ENCODE measurements around the gene HECTD2.
"Not testable (repeated sequence)": the region's sequence is repeated elsewhere in the genome, so short reads cannot be mapped to it uniquely, and the experiment has no call there.

HECTD2 gene

GRCh38 chr10:91528080-91528479, 117.9 kb downstream of the HECTD2 start:
- Histone ChIP-seq H3K27ac (ENCODE audit: insufficient read depth, low read depth, low read length, poor library complexity, severe bottlenecking) (no peak overlapping the region), H3K27me3 (ENCODE audit: control insufficient read depth, insufficient read depth, low read length, poor library complexity, severe bottlenecking) (no peaks in the 10 kb centered on the region), H3K9me3 (ENCODE audit: control insufficient read depth, low read length) (no peaks in the 10 kb centered on the region), H3K4me3 (ENCODE audit: insufficient read depth, low read depth, low read length) (no peak overlapping the region), H3K4me1 (ENCODE audit: control insufficient read depth, insufficient read depth, low read length) (no peaks in the 10 kb centered on the region), H3K36me3 (ENCODE audit: control insufficient read depth, insufficient read depth, low read length) (no peaks in the 10 kb centered on the region)
- WGBS, 2 experiments: 93% methylated on average over 4 of the region's 4 CpGs

GRCh38 chr10:91528768-91529167, 118.6 kb downstream of the HECTD2 start:
- no peaks in the 10 kb centered on the region for H3K36me3 ChIP-seq (ENCODE audit: control insufficient read depth, insufficient read depth, low read length)
- H3K9me3 ChIP-seq (ENCODE audit: control insufficient read depth, low read length): no peaks in the 10 kb centered on the region
- no peak overlapping the region for H3K4me3 ChIP-seq (ENCODE audit: insufficient read depth, low read depth, low read length)
- no peaks in the 10 kb centered on the region for H3K4me1 ChIP-seq (ENCODE audit: control insufficient read depth, insufficient read depth, low read length)
- no peaks in the 10 kb centered on the region for H3K27me3 ChIP-seq (ENCODE audit: control insufficient read depth, insufficient read depth, low read length, poor library complexity, severe bottlenecking)
- 90 to 97% methylated on average over 1 of the region's 1 CpG for whole genome bisulfite sequencing, 2 experiments
- no peak overlapping the region for H3K27ac ChIP-seq (ENCODE audit: insufficient read depth, low read depth, low read length, poor library complexity, severe bottlenecking)

GRCh38 chr10:91534789-91535188, 124.6 kb downstream of the HECTD2 start:
- WGBS, 2 experiments: no CpG with 5 or more reads among the region's 1 CpG
- H3K27ac ChIP-seq (ENCODE audit: insufficient read depth, low read depth, low read length, poor library complexity, severe bottlenecking); H3K4me3 ChIP-seq (ENCODE audit: insufficient read depth, low read depth, low read length); H3K27me3 ChIP-seq (ENCODE audit: control insufficient read depth, insufficient read depth, low read length, poor library complexity, severe bottlenecking); H3K9me3 ChIP-seq (ENCODE audit: control insufficient read depth, low read length); H3K4me1 ChIP-seq (ENCODE audit: control insufficient read depth, insufficient read depth, low read length); H3K36me3 ChIP-seq (ENCODE audit: control insufficient read depth, insufficient read depth, low read length): not testable (repeated sequence)

GRCh38 chr10:91536111-91536510, 126.0 kb downstream of the HECTD2 start:
- Histone ChIP-seq H3K9me3 (ENCODE audit: control insufficient read depth, low read length) (no peaks in the 10 kb centered on the region), H3K27me3 (ENCODE audit: control insufficient read depth, insufficient read depth, low read length, poor library complexity, severe bottlenecking) (no peaks in the 10 kb centered on the region), H3K27ac (ENCODE audit: insufficient read depth, low read depth, low read length, poor library complexity, severe bottlenecking) (no peak overlapping the region), H3K4me3 (ENCODE audit: insufficient read depth, low read depth, low read length) (no peak overlapping the region), H3K36me3 (ENCODE audit: control insufficient read depth, insufficient read depth, low read length) (no peaks in the 10 kb centered on the region), H3K4me1 (ENCODE audit: control insufficient read depth, insufficient read depth, low read length) (no peaks in the 10 kb centered on the region)
- WGBS, 2 experiments: 92 to 94% methylated on average over 4 of the region's 4 CpGs

GRCh38 chr10:91536733-91537132, 126.6 kb downstream of the HECTD2 start:
- Histone ChIP-seq H3K36me3 (ENCODE audit: control insufficient read depth, insufficient read depth, low read length) (no peaks in the 10 kb centered on the region), H3K4me1 (ENCODE audit: control insufficient read depth, insufficient read depth, low read length) (no peaks in the 10 kb centered on the region), H3K27ac (ENCODE audit: insufficient read depth, low read depth, low read length, poor library complexity, severe bottlenecking) (no peak overlapping the region), H3K27me3 (ENCODE audit: control insufficient read depth, insufficient read depth, low read length, poor library complexity, severe bottlenecking) (no peaks in the 10 kb centered on the region), H3K4me3 (ENCODE audit: insufficient read depth, low read depth, low read length) (no peak overlapping the region), H3K9me3 (ENCODE audit: control insufficient read depth, low read length) (no peaks in the 10 kb centered on the region)
- WGBS, 2 experiments: 90% methylated on average over 2 of the region's 2 CpGs

GRCh38 chr10:91537614-91538383, 127.7 kb downstream of the HECTD2 start:
- Histone ChIP-seq H3K36me3 (ENCODE audit: control insufficient read depth, insufficient read depth, low read length) (no peaks in the 10 kb centered on the region), H3K4me1 (ENCODE audit: control insufficient read depth, insufficient read depth, low read length) (no peaks in the 10 kb centered on the region), H3K4me3 (ENCODE audit: insufficient read depth, low read depth, low read length) (no peak overlapping the region), H3K9me3 (ENCODE audit: control insufficient read depth, low read length) (no peaks in the 10 kb centered on the region), H3K27ac (ENCODE audit: insufficient read depth, low read depth, low read length, poor library complexity, severe bottlenecking) (no peak overlapping the region), H3K27me3 (ENCODE audit: control insufficient read depth, insufficient read depth, low read length, poor library complexity, severe bottlenecking) (no peaks in the 10 kb centered on the region)
- 88 to 91% methylated on average over 3 to 4 of the region's 4 CpGs for WGBS, 2 experiments

GRCh38 chr10:91539930-91540329, 129.8 kb downstream of the HECTD2 start:
- H3K27me3 ChIP-seq (ENCODE audit: control insufficient read depth, insufficient read depth, low read length, poor library complexity, severe bottlenecking): no peaks in the 10 kb centered on the region
- no peaks in the 10 kb centered on the region for H3K9me3 ChIP-seq (ENCODE audit: control insufficient read depth, low read length)
- H3K36me3 ChIP-seq (ENCODE audit: control insufficient read depth, insufficient read depth, low read length): no peaks in the 10 kb centered on the region
- no peak overlapping the region for H3K27ac ChIP-seq (ENCODE audit: insufficient read depth, low read depth, low read length, poor library complexity, severe bottlenecking)
- 90 to 95% methylated on average over 5 of the region's 5 CpGs for WGBS, 2 experiments
- no peaks in the 10 kb centered on the region for H3K4me1 ChIP-seq (ENCODE audit: control insufficient read depth, insufficient read depth, low read length)
- H3K4me3 ChIP-seq (ENCODE audit: insufficient read depth, low read depth, low read length): no peak overlapping the region

- Histone ChIP-seq H3K27ac (ENCODE audit: insufficient read depth, low read depth, low read length, poor library complexity, severe bottlenecking) (no peak overlapping the region), H3K36me3 (ENCODE audit: control insufficient read depth, insufficient read depth, low read length) (no peaks in the 10 kb centered on the region), H3K4me1 (ENCODE audit: control insufficient read depth, insufficient read depth, low read length) (no peaks in the 10 kb centered on the region), H3K4me3 (ENCODE audit: insufficient read depth, low read depth, low read length) (no peak overlapping the region), H3K9me3 (ENCODE audit: control insufficient read depth, low read length) (no peaks in the 10 kb centered on the region), H3K27me3 (ENCODE audit: control insufficient read depth, insufficient read depth, low read length, poor library complexity, severe bottlenecking) (no peaks in the 10 kb centered on the region)
- 94 to 95% methylated on average over 6 of the region's 6 CpGs for WGBS, 2 experiments
Observed at GRCh38 chr10:91540733-91541132, 130.6 kb downstream of the HECTD2 start.

GRCh38 chr10:91541481-91541880, 131.3 kb downstream of the HECTD2 start:
- 92 to 95% methylated on average over 6 of the region's 6 CpGs for WGBS, 2 experiments
- H3K36me3 ChIP-seq (ENCODE audit: control insufficient read depth, insufficient read depth, low read length): no peaks in the 10 kb centered on the region
- no peak overlapping the region for H3K4me3 ChIP-seq (ENCODE audit: insufficient read depth, low read depth, low read length)
- no peaks in the 10 kb centered on the region for H3K4me1 ChIP-seq (ENCODE audit: control insufficient read depth, insufficient read depth, low read length)
- H3K27ac ChIP-seq (ENCODE audit: insufficient read depth, low read depth, low read length, poor library complexity, severe bottlenecking): no peak overlapping the region
- no peaks in the 10 kb centered on the region for H3K27me3 ChIP-seq (ENCODE audit: control insufficient read depth, insufficient read depth, low read length, poor library complexity, severe bottlenecking)
- H3K9me3 ChIP-seq (ENCODE audit: control insufficient read depth, low read length): no peaks in the 10 kb centered on the region

- 79 to 89% methylated on average over 3 of the region's 3 CpGs for WGBS, 2 experiments
- no peaks in the 10 kb centered on the region for H3K4me1 ChIP-seq (ENCODE audit: control insufficient read depth, insufficient read depth, low read length)
Observed at GRCh38 chr10:91545384-91545783, 135.2 kb downstream of the HECTD2 start.

More at GRCh38 chr10:91545384-91545783, 135.2 kb downstream of the HECTD2 start:
- Histone ChIP-seq H3K36me3 (ENCODE audit: control insufficient read depth, insufficient read depth, low read length) (no peaks in the 10 kb centered on the region), H3K27me3 (ENCODE audit: control insufficient read depth, insufficient read depth, low read length, poor library complexity, severe bottlenecking) (no peaks in the 10 kb centered on the region), H3K27ac (ENCODE audit: insufficient read depth, low read depth, low read length, poor library complexity, severe bottlenecking) (no peak overlapping the region), H3K4me3 (ENCODE audit: insufficient read depth, low read depth, low read length) (no peak overlapping the region), H3K9me3 (ENCODE audit: control insufficient read depth, low read length) (no peaks in the 10 kb centered on the region)

Data from ectodermal cell (in vitro differentiated cells).